Naive thymus-derived CD4-positive, alpha-beta T cell (primary cell): Measurements from ENCODE around the gene RAB25. TPM values are rescaled to one million over a fixed set of nuclear protein-coding genes. Genes with fewer than 3 reads are reported as not detected.

Experiments
- ATAC-seq: fragments of 150-1000 bp; cut with Tn5 transposase; 2 replicates; pipeline ENCODE4 v1.10.0; 2021; ENCODE audit warnings: mild to moderate bottlenecking, moderate library complexity
- CTCF ChIA-PET: fragments of 350-600 bp; sonication (Branson Sonifier 250); formaldehyde crosslinking; loops from one replicate; lab custom pipeline; 2021; ENCODE audit warnings: antibody characterized with exemption; lab: Charles Lee
- POLR2A ChIA-PET: fragments of 350-600 bp; sonication (Branson Sonifier 250); formaldehyde crosslinking; loops from one replicate; lab custom pipeline; 2021; ENCODE audit warnings: antibody characterized with exemption, inconsistent platforms; lab: Charles Lee
- DNase-seq, 9 donors: peaks; one replicate each; pipeline versions ENCODE4 v3.0.0 to v3.0.0-alpha.2; 2020 to 2022; ENCODE audit warnings: mixed read lengths in 1 of 9
- H3K27ac ChIP-seq: one replicate; pipeline ENCODE4 v1.7.0; 2013; ENCODE audit warnings: mild to moderate bottlenecking, low read depth, low read length, moderate library complexity
- H3K27me3 ChIP-seq, 2 donors: one replicate each; pipeline ENCODE4 v1.7.0; 2013; ENCODE audit warnings: low read length in 2 of 2, mild to moderate bottlenecking in 2 of 2, moderate library complexity in 2 of 2; ENCODE audit not compliant: control insufficient read depth in 2 of 2, insufficient read depth in 2 of 2
- H3K36me3 ChIP-seq, 3 experiments: 1 replicate in 2 of 3; 2 replicates in 1 of 3; pipeline ENCODE4 v1.7.0; 2013; ENCODE audit warnings: low read length in 3 of 3, mild to moderate bottlenecking in 3 of 3, moderate library complexity in 1 of 3; ENCODE audit not compliant: insufficient read depth in 3 of 3, control insufficient read depth in 2 of 3
- H3K4me1 ChIP-seq, 2 donors: one replicate each; pipeline ENCODE4 v1.7.0; 2013; ENCODE audit warnings: low read length in 2 of 2, mild to moderate bottlenecking in 2 of 2, moderate library complexity in 1 of 2; ENCODE audit not compliant: control insufficient read depth in 2 of 2, insufficient read depth in 2 of 2
- H3K4me3 ChIP-seq: 2 replicates; pipeline ENCODE4 v1.7.0; 2013; ENCODE audit warnings: mild to moderate bottlenecking, low read length
- H3K9me3 ChIP-seq, 3 experiments: 1 replicate in 2 of 3; 2 replicates in 1 of 3; pipeline ENCODE4 v1.7.0; 2013; ENCODE audit warnings: low read length in 3 of 3; ENCODE audit not compliant: control insufficient read depth in 2 of 3
- H3K27ac Mint-ChIP-seq, 9 donors: one replicate each; pipeline ENCODE4 v1.8.0; 2020 to 2022; ENCODE audit warnings: mixed read lengths in 9 of 9, mild to moderate bottlenecking in 8 of 9, moderate library complexity in 5 of 9, inconsistent platforms in 2 of 9
- H3K27me3 Mint-ChIP-seq, 5 donors: one replicate each; pipeline ENCODE4 v1.8.0; 2021 to 2022; ENCODE audit warnings: mixed read lengths in 5 of 5, mild to moderate bottlenecking in 1 of 5
- H3K36me3 Mint-ChIP-seq, 5 donors: one replicate each; pipeline ENCODE4 v1.8.0; 2020 to 2022; ENCODE audit warnings: mixed read lengths in 5 of 5, mild to moderate bottlenecking in 3 of 5, inconsistent platforms in 1 of 5
- H3K4me1 Mint-ChIP-seq, 7 donors: one replicate each; pipeline ENCODE4 v1.8.0; 2020 to 2022; ENCODE audit warnings: mixed read lengths in 7 of 7, mild to moderate bottlenecking in 3 of 7, inconsistent platforms in 1 of 7
- H3K4me3 Mint-ChIP-seq, 10 donors: one replicate each; pipeline ENCODE4 v1.8.0; 2020 to 2022; ENCODE audit warnings: mild to moderate bottlenecking in 10 of 10, mixed read lengths in 10 of 10, moderate library complexity in 6 of 10, inconsistent platforms in 2 of 10
- H3K9me3 Mint-ChIP-seq, 11 donors: one replicate each; pipeline ENCODE4 v1.8.0; 2020 to 2022; ENCODE audit warnings: mixed read lengths in 11 of 11, mild to moderate bottlenecking in 4 of 11, inconsistent platforms in 1 of 11, moderate library complexity in 1 of 11
- intact Hi-C, 2 donors: fragments of 100-400 bp; cut with micrococcal nuclease; formaldehyde crosslinking; loops; one replicate each; pipeline ENCODE4 v1.15.1; 2023
- polyA plus RNA-seq, 2 donors: library from polyadenylated mRNA; unstranded; fragments of 300-500 nt; fragmentation: Illumina TruSeq; gene quantifications; one replicate each; pipeline ENCODE4 v1.2.3, GENCODE V29; 2021
- total RNA-seq, 6 experiments: library from RNA in 5 of 6; stranded (reverse) in 5 of 6; gene quantifications; 1 replicate in 5 of 6; 2 replicates in 1 of 6; pipeline ENCODE4 v1.2.3 and lab custom pipeline; 2021 to 2026

RAB25 gene
- total and polyA plus RNA-seq, 7 experiments from 2014 or later = 1.1 to 2.7 (median 1.8) TPM; not detected in 1

GRCh38 chr1:156052862-156053767 is 7.8 kb upstream of the RAB25 start:
- CTCF ChIA-PET = interaction anchor here (0.7 to 1.1 kb wide), 4 partner anchors 10 to 149 kb away, joined by 3 to 5 read pairs (median 3); no protein-coding TSS in a partner anchor
- peaks cover 0 to under 1% (median 0%) of the 10 kb centered on the region in 11 donors for H3K9me3 Mint-ChIP-seq

GRCh38 chr1:156053768-156054499 is 7.0 kb upstream of the RAB25 start, which contains the start of gene UBQLN4:
Gene UBQLN4, minus strand, starts transcription at chr1:156053798. Its CDS starts 97 bp downstream, at chr1:156053701.
- Histone ChIP-seq H3K27ac (peak within 1 kb of the TSS; percentile 82), H3K4me1 (peaks cover 9 to 17% of the 10 kb centered on the region in 2 donors), H3K27me3 (no peaks in the 10 kb centered on the region), H3K36me3 (peaks cover 0 to 15% (median 0%) of the 10 kb centered on the region in 3 experiments), H3K4me3 (peak within 1 kb of the TSS; percentile 78), H3K9me3 (no peaks in the 10 kb centered on the region)
- CTCF ChIA-PET = interaction anchor here (0.7 to 1.1 kb wide), 3 partner anchors 77 to 150 kb away, joined by 3 to 5 read pairs (median 3); no protein-coding TSS in a partner anchor
- Mint-ChIP-seq H3K9me3 (no peaks in the 10 kb centered on the region), H3K27ac (peak within 1 kb of the TSS; percentile 85 to 98 (median 91)), H3K36me3 (peaks cover 0 to 20% (median 8%) of the 10 kb centered on the region in 5 donors), H3K27me3 (no peaks in the 10 kb centered on the region), H3K4me1 (peaks cover 19 to 47% (median 35%) of the 10 kb centered on the region in 7 donors), H3K4me3 (peak within 1 kb of the TSS; percentile 92 to 100 (median 96))
- POLR2A ChIA-PET = interaction anchor here (1.0 to 1.7 kb wide), 3 partner anchors 34 to 141 kb away, joined by 3 to 11 read pairs (median 3); partner anchors contain the start of gene SSR2
- DNase-seq = peak; percentile 65 to 90 (median 78)
- intact Hi-C loops = loop anchor here (1.0 to 10.0 kb wide), 27 partner anchors 28 to 1833 kb away; partner anchors contain the start of genes CCT3 (in 2 of the 2), FDPS (in 2 of the 2), KHDC4 (in 2 of the 2) and RIT1 (in 2 of the 2)
- peak; percentile 84 for ATAC-seq

More at GRCh38 chr1:156052862-156053767, 7.8 kb upstream of the RAB25 start:
- Histone ChIP-seq H3K36me3 (peaks cover 0 to 15% (median 0%) of the 10 kb centered on the region in 3 experiments), H3K4me1 (peaks cover 9 to 17% of the 10 kb centered on the region in 2 donors), H3K4me3 (peak overlapping the region; percentile 54), H3K27ac (peak overlapping the region; percentile 82), H3K27me3 (no peaks in the 10 kb centered on the region), H3K9me3 (no peaks in the 10 kb centered on the region)
- H3K27me3 Mint-ChIP-seq = no peaks in the 10 kb centered on the region
- peaks cover 20 to 47% (median 35%) of the 10 kb centered on the region in 7 donors for H3K4me1 Mint-ChIP-seq
- peak; percentile 48 to 77 (median 63) for DNase-seq
- POLR2A ChIA-PET = interaction anchor here (0.5 to 1.7 kb wide), 7 partner anchors 33 to 230 kb away, joined by 3 to 11 read pairs (median 3); partner anchors contain the start of genes KHDC4, SMG5 and SSR2
- peak overlapping the region; percentile 56 to 93 (median 87) for H3K27ac Mint-ChIP-seq
- intact Hi-C loops = loop anchor here (1.0 to 10.0 kb wide), 11 partner anchors 27 to 1832 kb away; partner anchors contain the start of genes ASH1L (in 1 of the 2), CCT3 (in 1 of the 2), CLK2 (in 1 of the 2) and DAP3 (in 1 of the 2)
- H3K36me3 Mint-ChIP-seq = peaks cover 0 to 20% (median 8%) of the 10 kb centered on the region in 5 donors
- ATAC-seq = peak; percentile 58
- H3K4me3 Mint-ChIP-seq = peak overlapping the region; percentile 89 to 95 (median 94)

- no peaks in the 10 kb centered on the region for H3K27me3 ChIP-seq
- peaks cover 0 to 14% (median 0%) of the 10 kb centered on the region in 3 experiments for H3K36me3 ChIP-seq
- DNase-seq (peak; percentile 86 to 96 (median 93)), ATAC-seq (peak; percentile 87)
- Mint-ChIP-seq H3K4me3 (peak within 1 kb of the TSS; percentile 92 to 100 (median 96)), H3K9me3 (no peaks in the 10 kb centered on the region), H3K27me3 (no peaks in the 10 kb centered on the region), H3K36me3 (peaks cover 0 to 15% (median 3%) of the 10 kb centered on the region in 5 donors), H3K27ac (peak within 1 kb of the TSS; percentile 85 to 98 (median 91)), H3K4me1 (peaks cover 16 to 45% (median 35%) of the 10 kb centered on the region in 7 donors)
- intact Hi-C loops = loop anchor here (1.0 to 10.0 kb wide), 24 partner anchors 28 to 967 kb away; partner anchors contain the start of genes CCT3 (in 2 of the 2), FDPS (in 2 of the 2), KHDC4 (in 2 of the 2) and RIT1 (in 2 of the 2)
- peak within 1 kb of the TSS; percentile 78 for H3K4me3 ChIP-seq
- peak within 1 kb of the TSS; percentile 82 for H3K27ac ChIP-seq
- POLR2A ChIA-PET = interaction anchor here (1.0 kb wide), 1 partner anchor 139 kb away, joined by 3 read pairs; no protein-coding TSS in a partner anchor
- CTCF ChIA-PET = no interaction called here
- H3K9me3 ChIP-seq = no peaks in the 10 kb centered on the region
- peaks cover 9 to 17% of the 10 kb centered on the region in 2 donors for H3K4me1 ChIP-seq
Observed at GRCh38 chr1:156054500-156055280, 6.3 kb upstream of the RAB25 start, which contains the start of gene LAMTOR2. Gene LAMTOR2, plus strand, starts transcription at chr1:156054782. Its CDS starts 108 bp downstream, at chr1:156054890.

GRCh38 chr1:156055281-156056048 is 5.5 kb upstream of the RAB25 start:
- peaks cover 0 to 14% (median 0%) of the 10 kb centered on the region in 3 experiments for H3K36me3 ChIP-seq
- DNase-seq = peak in 1 of 9 donors; percentile 7
- peak overlapping the region in 8 of 9 donors; percentile 68 to 98 (median 91) for H3K27ac Mint-ChIP-seq
- intact Hi-C loops = loop anchor here (2.0 to 10.0 kb wide), 7 partner anchors 77 to 883 kb away; partner anchors contain the start of genes ARHGEF2 (in 1 of the 2), CLK2 (in 1 of the 2), DAP3 (in 1 of the 2) and HCN3 (in 1 of the 2)
- H3K4me3 Mint-ChIP-seq = peak overlapping the region; percentile 86 to 100 (median 96)
- peak overlapping the region; percentile 82 for H3K27ac ChIP-seq
- peaks cover 9 to 17% of the 10 kb centered on the region in 2 donors for H3K4me1 ChIP-seq
- H3K27me3 Mint-ChIP-seq = no peaks in the 10 kb centered on the region
- no peak for ATAC-seq
- H3K4me3 ChIP-seq = peak overlapping the region; percentile 78
- H3K9me3 Mint-ChIP-seq = no peaks in the 10 kb centered on the region
- H3K9me3 ChIP-seq = no peaks in the 10 kb centered on the region
- no peaks in the 10 kb centered on the region for H3K27me3 ChIP-seq
- CTCF ChIA-PET = no interaction called here
- peaks cover 12 to 42% (median 35%) of the 10 kb centered on the region in 7 donors for H3K4me1 Mint-ChIP-seq
- peaks cover 0 to 9% (median 3%) of the 10 kb centered on the region in 5 donors for H3K36me3 Mint-ChIP-seq
- POLR2A ChIA-PET = interaction anchor here (0.7 kb wide), 1 partner anchor 275 kb away, joined by 5 read pairs; no protein-coding TSS in a partner anchor
